Activated CD8-positive, alpha-beta memory T cell treated with anti-CD3 and anti-CD28 coated beads, Interleukin-2, amount 50 U/mL, for 1 hour (primary cell): ENCODE data around the gene FBXL17.

Source experiments
- DNase-seq: peaks from one replicate; pipeline ENCODE4 v3.0.0-alpha.2; 2020; ENCODE audit errors: extremely low read depth

FBXL17 gene

DNA sequence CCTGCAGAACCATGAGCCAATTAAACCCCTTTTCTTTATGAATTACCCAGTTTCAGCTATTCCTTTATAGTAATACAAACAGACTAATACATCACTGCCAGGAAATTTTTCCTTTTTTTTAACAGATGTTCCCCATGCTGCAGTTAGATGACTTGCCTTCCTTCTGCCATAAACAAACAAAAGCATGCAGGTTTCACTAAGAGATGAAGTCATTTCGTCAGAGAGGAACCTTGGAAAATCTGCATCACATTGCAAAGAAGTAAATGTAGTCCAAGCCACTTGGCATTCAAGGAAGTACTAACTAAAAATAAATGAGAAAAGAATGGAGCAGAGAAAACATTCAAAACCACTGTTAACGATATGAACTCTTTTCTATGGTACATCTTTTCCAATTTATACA lies 517.1 kb downstream of the FBXL17 start:
- no peak for DNase-seq

- no peak for DNase-seq
Measured at GRCh38 chr5:107863125-107863524, 518.8 kb downstream of the FBXL17 start.

- DNase-seq, result no peak
Measured at GRCh38 chr5:107861565-107861964, 520.3 kb downstream of the FBXL17 start.

GRCh38 chr5:107860044-107860443 lies 521.9 kb downstream of the FBXL17 start:
- no peak for DNase-seq

DNA sequence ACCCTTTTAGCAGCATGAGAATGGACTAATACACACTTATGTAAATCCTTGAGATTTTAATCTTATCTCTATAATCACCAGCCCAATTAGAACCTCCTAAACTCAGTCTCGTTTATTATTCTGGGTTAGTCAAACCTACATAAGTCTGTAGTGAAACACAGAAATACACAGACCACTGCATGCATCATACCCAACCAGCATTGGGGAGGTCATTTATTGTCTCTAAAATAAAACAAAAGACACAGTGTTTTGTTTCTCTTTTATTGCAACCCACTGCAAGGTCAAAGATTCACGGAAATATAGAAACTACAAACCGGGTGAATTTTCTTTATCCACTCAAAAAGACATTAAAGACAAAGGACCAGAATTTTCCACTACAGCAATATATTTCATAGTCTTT lies 523.1 kb downstream of the FBXL17 start:
- DNase-seq, result no peak

DNA sequence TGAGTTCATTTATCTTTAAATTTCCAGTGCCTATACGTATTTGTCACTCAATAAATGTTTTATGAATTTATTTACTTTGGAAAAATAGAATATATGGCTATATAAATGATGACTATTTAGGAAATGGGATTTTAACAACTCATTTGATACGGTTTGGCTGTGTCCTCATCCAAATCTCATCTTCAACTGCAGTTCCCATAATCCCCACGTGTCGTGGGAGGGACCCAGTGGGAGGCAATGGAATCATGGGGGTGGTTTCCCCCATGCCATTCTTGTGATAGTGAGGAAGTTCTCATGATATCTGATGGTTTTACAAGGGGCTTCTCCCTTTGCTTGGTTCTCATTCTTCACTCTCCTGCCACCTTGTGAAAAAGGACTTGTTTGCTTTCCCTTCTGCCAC lies 523.6 kb downstream of the FBXL17 start:
- no peak for DNase-seq

DNA sequence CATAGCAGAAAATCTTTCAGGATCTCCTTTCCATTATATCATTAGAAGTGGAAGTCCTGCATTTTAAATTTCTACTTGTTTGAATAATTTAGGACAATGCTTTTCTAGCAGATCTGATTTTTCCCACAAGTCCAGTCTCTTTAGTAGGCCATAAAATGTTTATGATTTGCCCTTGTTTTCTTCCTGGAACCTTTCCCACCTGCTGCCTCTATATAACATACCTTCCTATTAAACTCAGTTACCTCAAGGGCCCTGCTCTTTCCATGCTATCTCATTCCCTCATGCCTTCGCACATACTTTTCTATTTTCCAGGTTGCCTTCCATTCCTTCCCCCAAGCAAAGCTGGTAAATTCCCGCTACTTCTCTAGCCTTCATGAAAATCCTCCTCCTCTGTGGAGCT lies 524.1 kb downstream of the FBXL17 start:
- DNase-seq, result no peak

DNA sequence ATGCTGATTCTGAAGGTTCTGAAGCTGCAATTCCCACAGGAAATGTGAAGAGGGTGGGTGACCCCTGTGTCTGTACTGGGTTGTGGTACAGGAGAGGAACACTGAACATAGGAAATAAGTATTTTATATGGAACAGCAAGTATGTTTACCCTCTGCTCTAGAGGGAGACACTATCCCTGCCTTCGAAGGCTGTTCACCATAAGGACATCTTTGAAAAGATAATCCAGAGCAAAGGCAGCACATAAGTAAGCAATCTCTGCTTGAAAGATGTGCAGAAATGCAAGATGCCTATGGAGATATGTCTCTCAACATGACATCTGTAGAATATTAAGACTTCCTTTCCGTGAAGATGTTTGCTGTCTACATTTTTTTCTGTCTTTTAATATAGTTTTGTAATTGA lies 526.7 kb downstream of the FBXL17 start:
- no peak for DNase-seq

GRCh38 chr5:107853696-107854095 lies 528.2 kb downstream of the FBXL17 start:
- DNase-seq, result no peak

GRCh38 chr5:107853031-107853430 lies 528.9 kb downstream of the FBXL17 start:
- no peak for DNase-seq

DNA sequence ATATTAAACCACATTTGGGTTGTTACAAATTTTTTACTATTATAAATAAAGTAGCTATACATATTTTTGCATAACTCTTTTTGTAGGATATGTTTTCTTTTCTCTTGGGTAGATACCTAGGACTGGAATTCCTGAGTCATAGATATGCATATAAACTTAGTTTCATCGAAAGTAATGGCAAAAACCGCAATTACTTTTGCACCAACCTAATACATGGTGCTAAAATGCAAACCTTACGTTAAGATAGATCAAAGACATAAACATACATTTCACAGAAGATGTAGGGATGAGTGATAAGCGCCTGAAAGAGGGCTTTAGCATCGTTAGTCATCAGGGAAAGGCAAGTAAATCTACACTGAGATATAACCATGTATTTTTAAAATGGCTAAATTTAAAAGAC lies 532.8 kb downstream of the FBXL17 start:
- no peak for DNase-seq

DNA sequence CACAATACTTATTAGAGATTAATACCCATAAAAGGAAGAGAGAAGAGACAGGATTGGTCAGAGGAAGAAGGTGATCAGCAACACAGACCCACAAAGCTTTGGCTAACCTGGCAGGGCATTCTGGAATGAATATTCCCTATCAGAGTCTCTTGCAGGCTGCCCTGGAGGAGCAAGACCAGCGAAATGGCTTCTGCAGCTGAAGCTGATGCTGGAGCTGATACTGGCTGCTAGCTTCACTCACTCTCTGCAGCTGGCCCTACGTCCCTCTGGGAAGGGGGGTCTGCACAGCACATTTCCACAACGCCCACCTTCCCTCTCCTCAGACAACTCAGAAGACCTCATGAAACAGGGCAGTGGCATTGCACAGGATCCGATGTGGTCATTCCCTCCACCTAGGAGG lies 541.3 kb downstream of the FBXL17 start:
- DNase-seq, result no peak

GRCh38 chr5:107840161-107840560 lies 541.7 kb downstream of the FBXL17 start:
- DNase-seq, result no peak

- no peak for DNase-seq
Measured at GRCh38 chr5:107835096-107835495, 546.8 kb downstream of the FBXL17 start.

GRCh38 chr5:107832746-107833145 lies 549.2 kb downstream of the FBXL17 start:
- no peak for DNase-seq

GRCh38 chr5:107831612-107832395 lies 550.1 kb downstream of the FBXL17 start:
- DNase-seq, result no peak

- no peak for DNase-seq
Measured at GRCh38 chr5:107830750-107831149, 551.1 kb downstream of the FBXL17 start.

- no peak for DNase-seq
Measured at GRCh38 chr5:107826311-107827000, 555.4 kb downstream of the FBXL17 start.

GRCh38 chr5:107824821-107825220 lies 557.1 kb downstream of the FBXL17 start:
- DNase-seq, result no peak

DNA sequence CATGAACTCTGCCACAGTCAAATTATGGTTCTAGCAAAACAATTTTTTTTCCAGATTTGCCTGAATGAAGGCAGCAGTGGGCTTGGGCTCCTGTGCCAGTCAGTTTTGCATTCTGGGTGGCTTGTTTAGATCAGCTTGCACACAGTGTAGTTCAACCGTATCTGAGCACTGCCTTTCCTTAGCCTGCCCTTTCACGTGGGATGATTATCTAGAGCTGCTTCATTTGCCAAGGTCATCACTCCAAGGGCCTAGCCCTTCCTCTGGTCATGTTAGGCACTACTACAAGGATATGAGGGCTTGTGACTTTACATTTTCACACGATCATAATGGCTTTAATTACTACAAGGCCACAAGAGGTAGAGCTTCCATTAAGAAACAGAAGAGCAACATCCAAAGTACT lies 560.6 kb downstream of the FBXL17 start:
- DNase-seq, result no peak

DNA sequence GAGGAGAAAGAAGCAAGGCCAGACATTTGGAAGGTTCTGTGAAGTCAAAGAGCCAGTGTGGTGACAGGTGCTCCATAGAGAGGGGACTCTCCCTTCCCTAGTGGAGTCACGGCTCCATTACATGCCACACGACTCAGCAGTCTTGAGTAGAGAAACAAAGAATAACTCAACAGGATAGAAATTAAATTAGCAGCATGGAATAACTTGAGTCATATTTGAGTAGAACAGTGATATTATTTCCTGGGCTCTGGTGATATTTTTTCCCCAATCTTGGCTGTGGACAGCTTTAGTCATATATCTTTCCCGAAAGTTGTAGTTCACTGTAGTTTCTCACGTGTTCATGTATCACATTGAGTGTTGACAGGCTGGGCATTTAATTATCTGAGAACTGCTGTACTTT lies 561.5 kb downstream of the FBXL17 start:
- no peak for DNase-seq

- DNase-seq, result no peak
Measured at GRCh38 chr5:107817951-107818350, 563.9 kb downstream of the FBXL17 start.

GRCh38 chr5:107817436-107817835 lies 564.5 kb downstream of the FBXL17 start:
- no peak for DNase-seq

DNA sequence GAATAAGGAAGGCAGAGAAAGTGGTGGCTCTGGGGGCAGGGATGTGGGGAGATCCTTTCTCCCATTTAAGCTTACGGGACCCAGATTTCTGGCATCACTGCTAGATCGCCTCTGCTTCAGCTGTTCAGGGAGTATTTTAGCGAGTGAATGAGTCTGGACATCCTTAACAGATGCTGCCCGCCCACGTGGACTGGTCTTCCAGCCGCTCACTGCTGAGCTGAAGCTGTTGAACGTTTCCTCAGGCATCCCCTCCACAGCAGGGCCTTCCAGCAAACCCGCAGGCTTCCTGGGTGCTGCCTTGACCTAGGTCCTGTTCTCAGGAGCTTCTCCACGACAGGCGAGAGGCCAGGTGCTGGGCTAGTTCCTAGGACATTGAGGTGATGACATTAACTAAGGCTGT lies 566.8 kb downstream of the FBXL17 start:
- DNase-seq, result no peak
